Measurements from ENCODE around the gene CYB5B. TPM values are rescaled to one million over a fixed set of nuclear protein-coding genes. Genes with fewer than 3 reads are reported as not detected.

The CYB5B gene
- total RNA-seq, 4 donors from 2014 or later = 26.7 to 31.2 (median 29.1) TPM

DNA sequence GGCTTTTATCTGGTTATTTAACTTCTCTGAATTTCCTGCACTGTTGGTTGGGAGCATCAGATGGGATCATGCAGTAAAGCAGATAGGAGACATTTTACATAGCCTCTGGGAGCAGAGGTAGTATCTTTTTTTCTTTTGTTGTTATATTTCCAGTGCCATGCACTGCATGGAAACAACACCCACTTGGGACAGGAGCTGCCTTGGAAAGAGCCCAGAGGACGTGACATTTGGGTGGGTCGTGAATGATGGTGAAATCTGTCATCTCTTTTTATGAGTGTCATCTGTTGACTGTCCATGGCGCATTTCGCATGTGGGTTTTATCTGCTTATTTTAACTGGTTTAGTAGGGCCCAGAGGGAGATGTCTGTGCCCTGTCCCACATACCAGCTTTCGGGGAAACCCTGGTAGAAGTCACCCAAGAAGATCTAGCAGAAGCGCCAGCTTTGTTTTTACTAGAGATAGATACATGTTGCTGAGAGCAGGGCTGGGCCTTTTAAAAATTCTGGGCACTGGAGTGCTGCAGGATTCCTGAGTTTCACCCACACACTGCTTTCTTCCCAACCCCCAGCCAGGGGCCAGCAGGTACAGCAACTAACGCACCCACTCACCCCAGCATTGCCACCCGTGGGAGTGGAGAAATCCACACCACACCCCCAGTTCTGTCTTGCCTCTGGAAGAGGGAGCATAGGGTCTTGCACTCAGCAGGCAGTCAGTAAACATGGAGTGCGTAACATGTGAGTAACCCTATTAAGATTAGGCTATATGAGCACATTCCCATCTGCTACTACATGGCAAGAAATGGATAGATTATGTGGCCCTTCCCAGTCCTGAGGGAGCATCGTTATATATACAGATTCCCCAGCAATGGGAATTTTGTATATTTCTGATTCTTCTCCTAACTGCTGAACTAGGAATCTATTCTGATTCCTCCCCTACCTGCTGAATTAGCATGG lies 30.2 kb upstream of the CYB5B start:
- no peak for DNase-seq (ENCODE audit: extremely low spot score)
- Histone ChIP-seq H3K9me3 (no peaks in the 10 kb centered on the region), H3K27ac (replicated peaks in 1 of 4) (no peak overlapping the region), H3K36me3 (no peaks in the 10 kb centered on the region), H3K4me3 (no peak overlapping the region), H3K4me1 (peaks cover 19 to 31% (median 26%) of the 10 kb centered on the region in 4 donors), H3K27me3 (no peaks in the 10 kb centered on the region)
- intact Hi-C loops (cut with DNase I) = no loop called here
- no peak for TF ChIP-seq POLR2AphosphoS5 (IDR thresholded peaks at IDR 0.05)
- TF ChIP-seq POLR2A (IDR thresholded peaks at IDR 0.05; ENCODE audit: low read depth) = no peak
- WGBS = 84% methylated on average over 9 of the region's 10 CpGs

DNA sequence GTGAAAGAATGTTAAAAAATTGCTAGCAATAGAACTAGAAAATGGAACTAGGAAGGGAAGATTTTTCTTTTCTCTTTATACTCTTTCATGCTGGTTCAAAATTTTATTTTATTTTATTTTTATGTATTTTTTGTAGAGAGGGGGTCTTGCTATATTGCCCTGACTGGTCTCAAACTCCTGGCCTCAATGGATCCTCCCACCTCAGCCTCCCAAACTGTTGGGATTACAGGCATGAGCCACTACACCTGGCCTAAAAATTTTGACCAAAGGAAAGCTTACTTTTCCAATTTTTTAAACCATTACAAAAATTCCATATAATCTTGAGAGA lies 28.6 kb upstream of the CYB5B start:
- H3K27me3 ChIP-seq = no peaks in the 10 kb centered on the region
- no peaks in the 10 kb centered on the region for H3K36me3 ChIP-seq
- no peak overlapping the region for H3K4me3 ChIP-seq
- peak overlapping the region; percentile 77 to 84 (median 80) for H3K27ac ChIP-seq (replicated peaks in 1 of 4)
- TF ChIP-seq EP300 (IDR thresholded peaks at IDR 0.05) (no peak), POLR2AphosphoS5 (IDR thresholded peaks at IDR 0.05) (no peak), POLR2A (IDR thresholded peaks at IDR 0.05; ENCODE audit: low read depth) (no peak)
- TF ChIP-seq, protein P1, sequence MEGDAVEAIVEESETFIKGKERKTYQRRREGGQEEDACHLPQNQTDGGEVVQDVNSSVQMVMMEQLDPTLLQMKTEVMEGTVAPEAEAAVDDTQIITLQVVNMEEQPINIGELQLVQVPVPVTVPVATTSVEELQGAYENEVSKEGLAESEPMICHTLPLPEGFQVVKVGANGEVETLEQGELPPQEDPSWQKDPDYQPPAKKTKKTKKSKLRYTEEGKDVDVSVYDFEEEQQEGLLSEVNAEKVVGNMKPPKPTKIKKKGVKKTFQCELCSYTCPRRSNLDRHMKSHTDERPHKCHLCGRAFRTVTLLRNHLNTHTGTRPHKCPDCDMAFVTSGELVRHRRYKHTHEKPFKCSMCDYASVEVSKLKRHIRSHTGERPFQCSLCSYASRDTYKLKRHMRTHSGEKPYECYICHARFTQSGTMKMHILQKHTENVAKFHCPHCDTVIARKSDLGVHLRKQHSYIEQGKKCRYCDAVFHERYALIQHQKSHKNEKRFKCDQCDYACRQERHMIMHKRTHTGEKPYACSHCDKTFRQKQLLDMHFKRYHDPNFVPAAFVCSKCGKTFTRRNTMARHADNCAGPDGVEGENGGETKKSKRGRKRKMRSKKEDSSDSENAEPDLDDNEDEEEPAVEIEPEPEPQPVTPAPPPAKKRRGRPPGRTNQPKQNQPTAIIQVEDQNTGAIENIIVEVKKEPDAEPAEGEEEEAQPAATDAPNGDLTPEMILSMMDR (IDR thresholded peaks at IDR 0.05) = no peak
- DNase-seq (ENCODE audit: extremely low spot score) = no peak
- peaks cover 19 to 31% (median 26%) of the 10 kb centered on the region in 4 donors for H3K4me1 ChIP-seq
- H3K9me3 ChIP-seq = no peaks in the 10 kb centered on the region
- intact Hi-C loops (cut with DNase I) = loop anchor here (2.0 to 5.0 kb wide), 3 partner anchors 171 to 359 kb away; partner anchors contain the start of genes NFAT5 and NOB1

DNA sequence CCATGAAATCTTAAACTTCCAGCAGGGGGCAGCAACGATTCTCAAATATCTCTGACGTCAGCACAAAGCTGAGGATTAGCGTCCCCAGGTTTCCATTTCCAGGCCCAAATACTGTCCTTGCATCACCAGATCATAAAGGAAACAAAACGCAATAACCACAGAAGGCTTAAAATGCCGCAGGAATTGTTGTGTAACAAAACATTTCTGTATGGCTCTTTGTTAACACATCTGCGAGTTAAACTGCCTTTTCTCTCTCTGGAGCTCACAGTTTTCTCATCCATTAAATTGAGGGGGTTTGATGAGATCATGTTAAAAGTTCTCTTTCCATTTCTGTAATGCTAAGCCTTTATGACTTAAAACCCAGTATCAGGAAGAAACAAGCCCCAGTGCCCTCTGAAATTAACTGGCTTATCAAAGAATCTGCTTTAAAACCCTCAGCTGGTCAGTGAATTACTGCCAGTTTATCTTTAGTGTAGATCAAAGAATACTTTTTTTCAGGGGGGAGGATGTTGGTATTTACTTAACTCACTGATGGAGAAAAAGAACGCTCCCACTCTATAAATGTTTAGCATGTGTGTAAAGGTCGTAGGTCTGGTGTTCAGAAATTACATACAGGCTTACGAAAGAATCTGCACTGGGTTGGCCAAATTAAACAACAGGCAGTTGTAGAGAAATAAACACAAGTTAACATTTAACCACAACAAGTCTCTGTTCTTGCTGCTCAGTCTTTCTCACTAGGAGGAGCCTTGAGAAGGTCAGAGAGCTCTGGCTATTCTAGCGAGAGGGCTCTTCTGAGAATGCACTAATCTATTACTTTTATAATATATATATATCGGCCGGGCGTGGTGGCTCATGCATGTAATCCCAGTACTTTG lies 28.0 kb upstream of the CYB5B start:
- TF ChIP-seq EP300 (IDR thresholded peaks at IDR 0.05) (no peak), POLR2A (IDR thresholded peaks at IDR 0.05; ENCODE audit: low read depth) (no peak), POLR2AphosphoS5 (IDR thresholded peaks at IDR 0.05) (peak; percentile 40 to 59)
- TF ChIP-seq, protein P1 (IDR thresholded peaks at IDR 0.05) = peak; percentile 73 to 82 (median 81)
- Histone ChIP-seq H3K36me3 (no peaks in the 10 kb centered on the region), H3K4me1 (peaks cover 19 to 31% (median 26%) of the 10 kb centered on the region in 4 donors), H3K4me3 (peak overlapping the region in 1 of 4 donors; percentile 6), H3K27me3 (no peaks in the 10 kb centered on the region), H3K27ac (replicated peaks in 1 of 4) (peak overlapping the region; percentile 77 to 84 (median 80)), H3K9me3 (no peaks in the 10 kb centered on the region)
- WGBS = 24% methylated on average over 13 of the region's 13 CpGs
- intact Hi-C loops (cut with DNase I) = loop anchor here (2.0 to 5.0 kb wide), 3 partner anchors 171 to 358 kb away; partner anchors contain the start of genes NFAT5 and NOB1
- no peak for DNase-seq (ENCODE audit: extremely low spot score)

DNA sequence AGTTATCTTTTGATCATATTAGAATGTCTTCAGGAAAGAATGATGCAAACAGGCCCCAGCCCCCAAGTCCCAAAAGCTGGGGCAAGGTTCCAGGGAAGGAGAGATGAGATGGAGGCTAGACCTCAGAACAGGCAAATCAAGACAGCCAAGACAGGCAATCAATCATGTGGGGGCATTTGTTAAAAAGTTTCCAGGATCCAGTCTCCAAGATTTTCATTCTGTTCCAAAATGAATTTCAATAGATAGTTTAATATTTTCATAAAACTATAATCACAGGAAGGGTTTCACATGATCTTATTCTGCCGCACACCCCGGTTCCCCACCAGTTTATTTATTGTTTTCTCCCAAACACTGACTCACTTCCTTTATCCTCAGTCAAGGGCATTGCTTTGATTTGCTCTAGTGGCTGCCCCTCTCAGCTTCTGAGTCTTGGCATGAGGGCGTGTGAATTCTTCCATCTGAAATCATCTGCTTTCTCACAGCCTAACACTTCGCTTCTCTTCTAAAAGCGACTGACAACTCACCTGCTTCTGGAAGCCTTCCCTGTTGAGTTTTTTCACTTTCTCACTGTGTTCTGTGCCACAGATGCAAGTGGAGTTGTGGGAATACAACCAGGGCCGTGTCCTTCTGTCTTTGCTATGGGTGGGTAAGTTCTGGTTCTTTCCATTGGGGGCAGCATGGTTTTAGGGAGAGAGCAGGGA lies 26.4 kb upstream of the CYB5B start:
- TF ChIP-seq, protein P1 (IDR thresholded peaks at IDR 0.05) = peak; percentile 46 to 63 (median 60)
- TF ChIP-seq POLR2A (IDR thresholded peaks at IDR 0.05; ENCODE audit: low read depth) (no peak), POLR2AphosphoS5 (IDR thresholded peaks at IDR 0.05) (peak in 1 of 2 donors; percentile 22), EP300 (IDR thresholded peaks at IDR 0.05) (no peak)
- Histone ChIP-seq H3K9me3 (no peaks in the 10 kb centered on the region), H3K27ac (replicated peaks in 1 of 4) (peak overlapping the region; percentile 6 to 77 (median 38)), H3K27me3 (no peaks in the 10 kb centered on the region), H3K4me3 (no peak overlapping the region), H3K4me1 (peaks cover 19 to 31% (median 26%) of the 10 kb centered on the region in 4 donors), H3K36me3 (no peaks in the 10 kb centered on the region)
- WGBS = 55% methylated on average over 6 of the region's 6 CpGs
- DNase-seq (ENCODE audit: extremely low spot score) = no peak
- intact Hi-C loops (cut with DNase I) = loop anchor here (2.0 to 5.0 kb wide), 3 partner anchors 169 to 357 kb away; partner anchors contain the start of genes NFAT5 and NOB1

Measured in esophagus muscularis mucosa (tissue), 4 donors.